GM18505 (cell line): ENCODE results near the gene DCLK2.
"Not testable (repeated sequence)": the region's sequence is repeated elsewhere in the genome, so short reads cannot be mapped to it uniquely, and the experiment has no call there.

Source experiments
- ATAC-seq: cut with Tn5 transposase; IDR thresholded peaks from one replicate; pipeline ENCODE4 v1.9.1; 2021; ENCODE audit not compliant: unreplicated experiment
- POLR2A ChIP-seq: IDR thresholded peaks from 4 replicates; pipeline ENCODE4 v1.6.1; 2011; ENCODE audit warnings: borderline replicate concordance; ENCODE audit not compliant: insufficient read depth, insufficient read length; ENCODE audit errors: extremely low read depth

DCLK2 gene

GRCh38 chr4:150136036-150136435 lies 57.8 kb downstream of the DCLK2 start:
- TF ChIP-seq POLR2A: no peak
- ATAC-seq: no peak

DNA sequence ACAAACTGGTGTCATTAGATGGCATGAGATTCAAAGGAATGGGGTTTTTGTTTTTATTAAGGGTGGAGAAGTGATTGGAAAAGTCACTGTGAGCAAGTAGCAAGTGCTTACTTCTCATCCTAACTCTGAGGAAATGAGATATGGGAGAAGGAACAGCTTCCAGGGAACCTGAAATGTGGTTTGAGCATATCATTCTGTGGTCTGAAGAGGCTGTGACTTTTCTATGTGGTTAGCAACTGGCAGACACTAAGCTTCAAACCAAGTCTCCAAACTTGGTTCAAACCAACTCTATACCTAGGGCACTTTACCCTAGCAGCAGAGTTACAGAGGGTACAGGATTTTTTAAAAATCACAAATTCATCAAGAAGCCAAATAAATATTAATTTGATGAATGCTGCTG lies 58.2 kb downstream of the DCLK2 start:
- ATAC-seq: no peak
- no peak for TF ChIP-seq POLR2A

DNA sequence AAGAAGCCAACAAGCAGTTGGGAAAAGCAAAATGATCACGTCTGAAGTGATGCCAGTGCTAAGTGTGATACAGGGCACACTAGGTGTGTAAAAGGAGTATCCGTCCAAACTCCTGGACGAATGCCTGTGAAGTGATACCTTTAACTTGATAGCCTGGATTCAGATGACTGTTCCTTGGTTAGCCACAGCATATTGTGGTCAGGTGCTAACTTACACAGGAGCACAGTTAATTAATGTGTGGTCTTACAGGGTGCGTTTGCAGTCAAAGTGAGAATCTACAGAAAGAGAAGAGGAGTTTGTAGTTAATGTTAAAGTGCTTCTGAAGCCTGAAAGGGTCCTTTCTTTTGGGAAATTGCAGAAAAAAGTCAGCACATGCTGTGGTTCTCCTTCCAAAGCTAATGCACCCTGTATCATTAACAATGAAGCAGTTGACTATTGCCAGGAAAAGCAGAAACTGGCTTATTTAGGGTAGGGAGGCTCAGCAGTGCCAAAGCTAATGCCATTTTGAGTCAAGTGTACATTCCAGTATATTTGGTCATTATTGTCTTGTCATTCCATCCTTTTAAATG lies 61.1 kb downstream of the DCLK2 start:
- TF ChIP-seq POLR2A: no peak
- ATAC-seq: no peak

DNA sequence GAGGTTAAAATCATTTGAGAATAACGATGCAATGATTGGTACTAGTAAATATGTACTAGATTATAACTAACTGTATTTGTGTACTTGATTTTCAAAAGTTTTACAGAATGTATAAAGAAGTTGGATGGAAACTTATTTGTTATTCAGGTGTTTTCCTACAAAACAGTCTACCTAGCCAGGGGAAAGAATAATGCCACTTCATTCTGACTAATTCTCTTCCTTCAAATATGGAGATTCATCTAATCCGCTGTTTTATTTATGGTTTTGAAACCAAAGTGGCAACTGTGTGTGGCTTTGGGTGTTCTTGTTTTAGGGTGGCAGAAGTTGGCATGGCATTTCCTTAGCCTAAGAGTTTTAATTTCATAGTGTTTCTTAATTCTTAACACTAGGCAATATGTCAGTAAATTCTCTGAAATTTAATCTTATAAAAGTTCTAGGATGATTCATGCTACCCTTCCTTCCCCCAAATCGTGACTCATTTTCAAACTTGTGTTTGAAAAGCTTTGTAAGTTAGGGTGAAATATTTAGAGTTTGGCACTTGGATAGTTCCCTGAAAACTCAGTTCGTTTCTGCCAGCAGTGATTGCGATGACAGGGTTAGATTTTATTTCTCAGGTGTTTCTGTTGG lies 62.6 kb downstream of the DCLK2 start:
- ATAC-seq: no peak
- TF ChIP-seq POLR2A: no peak

- no peak for TF ChIP-seq POLR2A
- ATAC-seq: no peak
Measured at GRCh38 chr4:150141756-150142155, 63.5 kb downstream of the DCLK2 start.

GRCh38 chr4:150142831-150143230 lies 64.6 kb downstream of the DCLK2 start:
- no peak for TF ChIP-seq POLR2A

DNA sequence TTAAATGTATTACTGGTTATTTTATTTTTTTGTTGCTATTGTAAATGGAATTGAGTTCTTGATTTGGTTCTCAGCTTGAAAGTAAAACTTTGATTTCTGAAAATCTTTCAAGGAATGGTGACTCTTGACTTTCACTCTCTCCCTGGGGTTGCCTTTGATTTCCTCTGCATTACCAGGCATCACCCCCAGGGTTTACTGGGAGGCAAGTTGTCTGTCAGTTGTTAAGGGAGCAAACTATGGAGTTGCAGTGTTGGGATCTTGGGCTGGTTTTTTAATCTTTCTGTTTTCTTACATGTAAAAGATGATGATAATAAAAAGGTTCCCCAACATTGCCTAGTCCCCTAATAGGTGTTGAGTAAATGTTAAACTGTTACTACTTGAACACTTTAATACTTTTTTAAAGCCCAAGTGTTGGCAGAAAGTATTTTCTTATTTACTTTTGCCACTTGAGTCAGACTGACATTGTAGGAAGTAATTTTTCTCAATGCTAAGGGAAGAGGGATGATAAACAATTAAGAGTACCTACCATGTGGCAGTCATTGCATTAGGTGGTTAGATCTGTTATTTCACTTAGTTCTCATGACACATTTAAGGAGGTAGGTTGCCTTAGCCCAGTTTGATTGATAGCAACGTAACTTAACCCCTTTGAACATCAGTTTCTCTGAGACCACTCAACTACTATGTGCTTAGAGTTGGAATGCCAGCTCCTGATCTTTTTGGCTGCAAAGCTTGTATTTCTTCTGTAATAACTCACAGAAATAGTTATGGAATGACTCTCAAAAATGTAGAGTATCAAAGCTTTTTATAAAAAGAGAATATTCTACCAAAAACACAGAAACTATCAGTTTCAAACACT lies 67.1 kb downstream of the DCLK2 start:
- TF ChIP-seq POLR2A: no peak
- no peak for ATAC-seq

More at GRCh38 chr4:150142831-150143230, 64.6 kb downstream of the DCLK2 start:
- ATAC-seq: no peak

GRCh38 chr4:150145946-150146340 lies 67.7 kb downstream of the DCLK2 start:
- no peak for ATAC-seq
- no peak for TF ChIP-seq POLR2A

GRCh38 chr4:150149381-150149780 lies 71.1 kb downstream of the DCLK2 start:
- TF ChIP-seq POLR2A: no peak
- no peak for ATAC-seq

DNA sequence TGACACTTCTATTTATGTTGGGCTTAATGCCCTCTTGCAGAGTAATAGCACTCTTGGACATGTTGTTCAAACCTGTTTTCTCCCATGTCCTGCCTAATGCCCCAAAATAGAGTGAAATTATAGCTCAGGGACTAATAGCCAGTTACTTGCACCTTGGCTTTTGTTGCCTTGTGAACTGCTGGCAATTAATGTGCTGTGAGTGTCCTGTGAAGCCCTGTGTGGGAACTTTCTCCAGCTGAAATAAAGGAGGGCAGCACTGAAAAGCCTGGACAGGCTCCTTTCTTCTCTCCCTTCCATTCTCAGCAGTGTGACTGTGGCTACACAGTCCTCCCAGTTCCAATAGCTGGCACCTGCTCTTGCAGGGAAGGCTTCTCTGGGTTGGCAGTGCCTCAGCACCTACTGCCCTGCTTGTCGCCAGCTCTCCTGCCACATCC lies 72.4 kb downstream of the DCLK2 start:
- TF ChIP-seq POLR2A: no peak

GRCh38 chr4:150152766-150153165 lies 74.5 kb downstream of the DCLK2 start:
- TF ChIP-seq POLR2A: no peak
- no peak for ATAC-seq

More for the DNA sequence above, 72.4 kb downstream of the DCLK2 start:
- no peak for ATAC-seq

DNA sequence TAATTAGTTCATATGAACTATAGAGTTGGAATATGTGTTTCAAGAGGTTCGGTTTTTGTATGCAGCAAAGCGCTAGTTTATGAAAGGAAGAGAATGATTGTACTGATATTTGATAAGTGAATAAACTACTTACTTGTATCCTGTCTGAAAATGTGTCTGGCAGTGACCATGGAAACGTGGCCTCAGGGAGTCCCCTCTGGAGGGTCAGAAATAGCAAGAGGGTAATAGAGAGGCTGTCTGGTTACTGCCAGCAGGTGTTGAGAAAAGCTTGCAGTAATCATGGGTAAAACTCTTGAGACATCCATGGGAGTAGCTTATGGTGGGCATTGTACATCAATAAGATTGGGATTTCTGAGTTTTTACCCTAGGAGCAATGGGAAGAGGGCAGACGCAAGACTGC lies 77.1 kb downstream of the DCLK2 start:
- ATAC-seq: no peak
- TF ChIP-seq POLR2A: no peak

- no peak for ATAC-seq
- TF ChIP-seq POLR2A: no peak
Measured at GRCh38 chr4:150156543-150156942, 78.3 kb downstream of the DCLK2 start.

GRCh38 chr4:150158041-150158440 lies 79.8 kb downstream of the DCLK2 start:
- no peak for ATAC-seq
- TF ChIP-seq POLR2A: no peak

DNA sequence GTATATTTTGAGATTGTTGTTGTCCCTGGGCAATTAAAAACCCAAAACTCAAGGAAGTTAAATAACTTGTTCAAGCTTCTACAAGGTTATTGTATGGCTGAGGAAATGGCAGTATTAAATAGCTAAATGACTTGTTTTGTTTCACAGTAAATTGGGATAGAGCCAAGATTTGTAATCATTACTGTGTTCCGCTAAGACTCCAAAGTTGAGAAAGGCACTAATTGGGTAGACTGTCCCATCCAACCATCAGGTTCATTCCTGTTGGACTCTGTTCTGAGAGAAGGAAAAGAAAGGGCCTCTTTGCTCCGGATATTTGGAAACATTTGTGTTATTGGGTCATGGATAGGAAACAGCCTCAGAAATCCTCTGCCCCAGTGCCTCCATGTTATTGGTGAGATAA lies 82.2 kb downstream of the DCLK2 start:
- ATAC-seq: no peak
- no peak for TF ChIP-seq POLR2A

DNA sequence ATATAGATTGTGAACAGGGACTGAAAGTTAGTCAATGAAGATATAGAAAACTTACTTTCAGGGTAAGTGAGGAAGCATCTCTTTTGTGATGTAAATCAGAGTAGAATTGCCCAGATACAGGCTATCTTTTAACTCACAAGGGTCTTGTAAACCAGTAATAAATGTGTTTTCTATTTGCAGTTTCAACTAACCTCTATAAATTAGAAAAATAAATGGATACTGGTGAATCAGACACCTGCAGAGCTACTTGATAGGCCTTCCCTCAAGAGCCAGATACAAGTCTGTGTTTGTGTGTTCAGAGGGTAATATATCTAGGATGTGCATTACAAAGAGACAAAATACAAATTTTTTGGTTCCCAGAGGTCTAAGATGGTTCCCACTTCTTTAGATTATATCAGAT lies 82.9 kb downstream of the DCLK2 start:
- no peak for ATAC-seq
- no peak for TF ChIP-seq POLR2A

DNA sequence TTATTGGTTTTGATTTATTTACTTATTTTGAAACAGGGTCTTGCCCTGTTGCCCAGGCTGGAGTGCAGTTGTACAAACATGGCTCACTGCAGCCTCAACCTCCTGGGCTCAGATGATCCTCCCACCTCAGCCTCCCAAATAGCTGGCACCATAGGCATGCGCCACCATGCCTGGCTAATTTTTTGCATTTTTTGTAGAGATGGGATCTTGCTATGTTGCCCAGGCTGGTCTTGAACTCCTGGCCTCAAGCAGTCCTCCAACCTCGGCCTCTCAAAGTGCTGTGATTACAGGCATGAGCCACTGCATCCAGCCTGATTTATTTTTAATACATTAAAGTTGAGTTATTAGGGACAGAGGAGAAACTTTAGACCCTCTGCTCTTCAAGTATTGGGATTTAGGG lies 83.8 kb downstream of the DCLK2 start:
- not testable (repeated sequence) for ATAC-seq
